ENCODE measurements around the gene OR2B2.

DNA sequence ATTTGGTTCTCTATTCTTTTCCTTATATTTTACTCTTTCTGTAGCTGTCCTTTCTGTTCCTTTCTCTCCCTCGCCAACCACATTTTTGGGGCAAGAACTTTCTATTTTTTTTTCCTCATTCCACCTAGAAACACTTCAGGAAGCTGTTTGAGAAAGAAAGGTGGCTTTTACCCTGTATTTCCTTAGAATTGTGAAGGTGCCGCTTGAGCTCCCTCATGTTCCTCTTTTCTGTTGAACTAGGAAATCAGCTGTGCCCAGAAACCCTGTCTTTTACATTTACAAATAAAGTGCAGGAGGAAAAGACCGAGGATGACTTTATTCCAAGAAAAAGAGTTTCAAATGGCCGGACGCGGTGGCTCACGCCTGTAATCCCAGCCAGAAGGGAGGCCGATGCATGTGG lies 38.2 kb downstream of the OR2B2 start:
- TF ChIP-seq PKNOX1 (IDR thresholded peaks at IDR 0.05) = no peak
- TF ChIP-seq NFRKB (IDR thresholded peaks at IDR 0.05) = no peak
- TF ChIP-seq BHLHE40 (IDR thresholded peaks at IDR 0.05; ENCODE audit: borderline replicate concordance) = no peak
- TF ChIP-seq SP1 (IDR thresholded peaks at IDR 0.05) = no peak
- TF ChIP-seq ELF4 (IDR thresholded peaks at IDR 0.05) = no peak
- TF ChIP-seq HDGF (IDR thresholded peaks at IDR 0.05; ENCODE audit: borderline replicate concordance) = no peak
- TF ChIP-seq SUZ12 (IDR thresholded peaks at IDR 0.05) = no peak
- TF ChIP-seq FOXM1 (IDR thresholded peaks at IDR 0.05; ENCODE audit: borderline replicate concordance) = no peak
- no peak for TF ChIP-seq FOXK2 (IDR thresholded peaks at IDR 0.05)
- TF ChIP-seq L3MBTL2 (conservative IDR thresholded peaks at IDR 0.05) = no peak
- TF ChIP-seq ARNT (IDR thresholded peaks at IDR 0.05) = no peak
- TF ChIP-seq ZNF384 (IDR thresholded peaks at IDR 0.05) = no peak
- TF ChIP-seq CTBP1 (IDR thresholded peaks at IDR 0.05; ENCODE audit: borderline replicate concordance) = no peak
- no peak for TF ChIP-seq TARDBP (IDR thresholded peaks at IDR 0.05)

Data from HEK293T (cell line).